ENCODE results near the gene DPYSL4.
A peak's percentile ranks its signal among the peaks of the same experiment; 100 is the strongest.

The DPYSL4 gene

DNA sequence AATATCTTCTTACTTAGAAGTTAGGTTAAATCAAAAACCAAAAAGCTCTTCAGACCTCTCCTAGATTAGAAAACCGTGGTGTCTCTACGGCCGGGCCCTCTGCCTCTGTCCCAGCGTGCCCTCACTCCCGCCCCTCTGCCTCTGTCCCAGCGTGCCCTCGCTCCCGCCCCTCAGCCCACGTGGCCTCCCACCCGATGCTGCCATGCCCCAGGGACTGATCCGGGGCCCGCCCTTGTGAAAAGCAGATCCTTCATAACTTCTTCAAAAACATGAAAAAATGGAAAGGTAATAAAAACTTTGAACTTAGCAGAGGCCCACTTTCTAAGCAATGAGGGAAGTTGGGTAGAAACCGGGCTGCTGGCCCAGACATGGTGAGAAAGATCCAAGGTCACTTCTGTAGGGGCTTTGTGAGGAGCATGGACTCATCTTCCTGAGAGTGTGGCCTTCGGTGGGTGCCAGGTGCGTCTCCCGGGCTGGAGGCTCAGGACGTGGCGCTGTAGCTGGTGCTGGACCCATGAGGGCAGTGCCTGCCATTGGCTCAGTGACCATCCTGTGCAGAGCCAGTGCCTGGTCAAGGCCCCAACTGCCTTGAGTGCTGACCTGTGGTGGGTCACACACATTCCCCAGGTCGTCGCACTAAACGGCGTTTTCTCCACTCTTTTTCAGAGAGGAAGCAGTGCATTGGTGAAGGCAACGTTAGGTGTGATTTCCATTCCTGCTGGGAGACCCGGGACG lies 4.9 kb upstream of the DPYSL4 start:
- Histone ChIP-seq H3K27me3 (ENCODE audit: insufficient read depth, low read length) (peaks cover 61% of the 10 kb centered on the region), H3K36me3 (ENCODE audit: insufficient read depth, low read length) (no peaks in the 10 kb centered on the region), H3K4me3 (ENCODE audit: low read length) (no peak overlapping the region), H3K4me1 (ENCODE audit: insufficient read depth, low read length) (peaks cover 5% of the 10 kb centered on the region), H2AFZ (ENCODE audit: low read depth, low read length) (no peak overlapping the region), H3K9me3 (ENCODE audit: low read length) (no peaks in the 10 kb centered on the region)

GRCh38 chr10:132182591-132182990 lies 4.2 kb upstream of the DPYSL4 start:
- Histone ChIP-seq H3K9me3 (ENCODE audit: low read length) (no peaks in the 10 kb centered on the region), H3K4me3 (ENCODE audit: low read length) (no peak overlapping the region), H3K36me3 (ENCODE audit: insufficient read depth, low read length) (no peaks in the 10 kb centered on the region), H3K4me1 (ENCODE audit: insufficient read depth, low read length) (peaks cover 4% of the 10 kb centered on the region), H2AFZ (ENCODE audit: low read depth, low read length) (no peak overlapping the region), H3K27me3 (ENCODE audit: insufficient read depth, low read length) (peaks cover 60% of the 10 kb centered on the region)

DNA sequence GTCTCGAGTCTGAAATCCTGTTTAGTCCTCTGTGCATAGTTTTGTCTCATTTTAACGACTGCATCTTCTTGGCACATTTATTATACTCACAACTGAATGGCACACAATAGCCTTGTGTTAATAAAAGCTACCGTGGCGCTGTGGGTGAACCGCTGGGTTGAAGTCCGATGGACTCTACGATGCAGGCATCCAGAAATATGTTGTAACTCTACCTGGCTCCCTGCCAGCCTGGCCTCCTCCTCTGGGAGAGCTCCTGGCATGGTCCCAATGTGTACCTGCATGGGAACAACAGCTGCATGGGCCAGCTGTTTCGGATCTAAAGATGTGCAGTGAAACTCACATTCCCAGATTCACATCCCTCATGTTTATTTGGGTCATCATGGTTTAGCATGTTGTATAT lies 3.7 kb upstream of the DPYSL4 start:
- no peak overlapping the region for H3K4me3 ChIP-seq (ENCODE audit: low read length)
- H2AFZ ChIP-seq (ENCODE audit: low read depth, low read length), result no peak overlapping the region
- no peaks in the 10 kb centered on the region for H3K9me3 ChIP-seq (ENCODE audit: low read length)
- H3K36me3 ChIP-seq (ENCODE audit: insufficient read depth, low read length), result no peaks in the 10 kb centered on the region
- H3K27me3 ChIP-seq (ENCODE audit: insufficient read depth, low read length), result peaks cover 57% of the 10 kb centered on the region
- peaks cover 6% of the 10 kb centered on the region for H3K4me1 ChIP-seq (ENCODE audit: insufficient read depth, low read length)

- H3K4me3 ChIP-seq (ENCODE audit: low read length), result no peak overlapping the region
- peaks cover 14% of the 10 kb centered on the region for H3K4me1 ChIP-seq (ENCODE audit: insufficient read depth, low read length)
- H3K9me3 ChIP-seq (ENCODE audit: low read length), result no peaks in the 10 kb centered on the region
- H3K27me3 ChIP-seq (ENCODE audit: insufficient read depth, low read length), result peaks cover 47% of the 10 kb centered on the region
- H2AFZ ChIP-seq (ENCODE audit: low read depth, low read length), result no peak overlapping the region
- H3K36me3 ChIP-seq (ENCODE audit: insufficient read depth, low read length), result peaks cover 16% of the 10 kb centered on the region
These were observed 1.7 kb upstream of the DPYSL4 start for GRCh38 chr10:132184816-132185593.

DNA sequence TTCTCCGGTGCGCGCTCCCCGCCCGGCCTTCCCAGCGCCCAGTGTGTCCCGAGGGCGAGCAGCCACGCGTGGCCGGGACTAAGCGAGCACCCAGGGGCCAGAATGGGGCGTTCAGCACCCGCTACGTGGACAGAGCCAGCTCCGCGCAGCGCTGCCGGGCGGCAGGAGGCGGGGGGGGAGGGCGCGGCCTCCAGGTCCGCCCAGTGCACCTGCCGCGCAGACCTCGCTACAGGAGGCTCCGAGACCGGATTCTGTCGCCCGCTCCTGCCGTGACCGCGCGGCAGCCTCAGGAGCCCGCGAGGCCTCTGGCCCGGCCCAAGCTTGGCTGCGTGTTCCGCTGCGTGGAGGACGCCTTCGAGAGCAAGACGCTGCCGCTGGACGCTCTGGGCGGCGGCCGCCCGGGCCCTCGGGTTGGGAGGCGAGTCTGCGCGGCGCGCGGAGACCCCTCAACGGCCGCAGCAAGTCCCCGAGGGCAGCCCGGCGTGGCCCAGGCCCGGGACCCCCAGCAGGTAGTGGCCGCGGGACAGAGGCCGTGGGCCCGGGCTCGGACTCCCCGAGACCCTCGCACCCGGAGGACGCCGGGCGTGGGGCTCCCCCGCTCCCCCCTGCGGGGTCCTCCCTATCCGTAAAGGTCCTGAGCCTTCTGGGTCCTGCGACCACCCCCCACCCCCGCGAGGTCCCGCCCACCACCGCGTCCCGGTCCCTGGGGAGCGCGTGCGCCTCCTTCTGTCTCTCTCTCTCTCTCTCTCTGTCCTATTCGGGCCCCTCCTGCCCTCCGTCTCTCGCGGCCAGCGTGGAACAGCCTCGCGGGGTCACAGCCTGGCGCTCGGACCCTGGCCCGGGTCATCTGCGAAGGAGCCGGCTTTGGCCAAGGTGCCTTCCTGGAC lies 904 bp upstream of the DPYSL4 start:
- H3K36me3 ChIP-seq (ENCODE audit: insufficient read depth, low read length), result peaks cover 24% of the 10 kb centered on the region
- peak overlapping the region; percentile 62 for H2AFZ ChIP-seq (ENCODE audit: low read depth, low read length)
- peaks cover 45% of the 10 kb centered on the region for H3K27me3 ChIP-seq (ENCODE audit: insufficient read depth, low read length)
- peaks cover 14% of the 10 kb centered on the region for H3K4me1 ChIP-seq (ENCODE audit: insufficient read depth, low read length)
- peak overlapping the region; percentile 42 for H3K4me3 ChIP-seq (ENCODE audit: low read length)
- H3K9me3 ChIP-seq (ENCODE audit: low read length), result no peaks in the 10 kb centered on the region

GRCh38 chr10:132187430-132188138 lies 836 bp downstream of the DPYSL4 start:
- H3K36me3 ChIP-seq (ENCODE audit: insufficient read depth, low read length), result peaks cover 32% of the 10 kb centered on the region
- H3K4me3 ChIP-seq (ENCODE audit: low read length), result peak overlapping the region; percentile 93
- H3K9me3 ChIP-seq (ENCODE audit: low read length), result no peaks in the 10 kb centered on the region
- H3K4me1 ChIP-seq (ENCODE audit: insufficient read depth, low read length), result peaks cover 14% of the 10 kb centered on the region
- H3K27me3 ChIP-seq (ENCODE audit: insufficient read depth, low read length), result peaks cover 35% of the 10 kb centered on the region
- H2AFZ ChIP-seq (ENCODE audit: low read depth, low read length), result no peak overlapping the region

GRCh38 chr10:132188331-132188730 lies 1.6 kb downstream of the DPYSL4 start:
- no peak overlapping the region for H2AFZ ChIP-seq (ENCODE audit: low read depth, low read length)
- peaks cover 14% of the 10 kb centered on the region for H3K4me1 ChIP-seq (ENCODE audit: insufficient read depth, low read length)
- H3K4me3 ChIP-seq (ENCODE audit: low read length), result peak overlapping the region; percentile 93
- H3K27me3 ChIP-seq (ENCODE audit: insufficient read depth, low read length), result peaks cover 28% of the 10 kb centered on the region
- H3K36me3 ChIP-seq (ENCODE audit: insufficient read depth, low read length), result peaks cover 40% of the 10 kb centered on the region
- H3K9me3 ChIP-seq (ENCODE audit: low read length), result no peaks in the 10 kb centered on the region

GRCh38 chr10:132189016-132189415 lies 2.3 kb downstream of the DPYSL4 start:
- Histone ChIP-seq H3K4me3 (ENCODE audit: low read length) (no peak overlapping the region), H3K4me1 (ENCODE audit: insufficient read depth, low read length) (peaks cover 14% of the 10 kb centered on the region), H3K27me3 (ENCODE audit: insufficient read depth, low read length) (peaks cover 21% of the 10 kb centered on the region), H3K36me3 (ENCODE audit: insufficient read depth, low read length) (peaks cover 47% of the 10 kb centered on the region), H2AFZ (ENCODE audit: low read depth, low read length) (no peak overlapping the region), H3K9me3 (ENCODE audit: low read length) (no peaks in the 10 kb centered on the region)

DNA sequence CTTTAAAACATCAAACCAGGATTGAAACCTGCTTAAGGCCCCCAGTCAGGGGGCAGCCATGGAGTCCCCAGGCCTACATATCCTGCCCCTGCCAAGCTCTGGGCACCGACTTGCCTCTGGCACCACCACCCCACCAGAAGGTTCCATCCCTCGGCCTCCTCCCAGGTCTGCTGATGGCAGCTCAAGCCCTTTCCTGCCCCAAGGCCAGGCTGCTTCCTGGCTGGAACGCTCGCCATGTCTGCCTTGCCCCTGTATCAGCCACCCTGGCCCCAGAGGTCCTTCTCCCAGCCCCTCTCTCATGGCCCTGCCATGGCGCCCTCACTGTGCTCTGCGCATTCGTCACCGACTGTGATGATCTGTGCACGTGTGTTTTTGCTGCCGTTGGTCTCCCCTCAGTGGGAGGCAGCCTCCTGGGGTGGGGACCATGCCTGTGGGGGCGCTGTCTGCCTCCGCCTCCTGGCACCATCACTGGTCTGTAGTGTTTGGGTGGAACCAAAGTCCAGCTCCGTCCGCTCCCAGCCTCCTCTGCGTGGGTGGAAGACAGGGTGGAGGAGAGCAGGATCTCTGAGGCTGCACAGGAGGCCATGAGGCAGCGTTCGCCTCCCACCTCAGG lies 3.2 kb downstream of the DPYSL4 start:
- peaks cover 54% of the 10 kb centered on the region for H3K36me3 ChIP-seq (ENCODE audit: insufficient read depth, low read length)
- H3K4me3 ChIP-seq (ENCODE audit: low read length), result no peak overlapping the region
- H3K4me1 ChIP-seq (ENCODE audit: insufficient read depth, low read length), result peaks cover 14% of the 10 kb centered on the region
- peaks cover 13% of the 10 kb centered on the region for H3K27me3 ChIP-seq (ENCODE audit: insufficient read depth, low read length)
- H3K9me3 ChIP-seq (ENCODE audit: low read length), result no peaks in the 10 kb centered on the region
- H2AFZ ChIP-seq (ENCODE audit: low read depth, low read length), result no peak overlapping the region

DNA sequence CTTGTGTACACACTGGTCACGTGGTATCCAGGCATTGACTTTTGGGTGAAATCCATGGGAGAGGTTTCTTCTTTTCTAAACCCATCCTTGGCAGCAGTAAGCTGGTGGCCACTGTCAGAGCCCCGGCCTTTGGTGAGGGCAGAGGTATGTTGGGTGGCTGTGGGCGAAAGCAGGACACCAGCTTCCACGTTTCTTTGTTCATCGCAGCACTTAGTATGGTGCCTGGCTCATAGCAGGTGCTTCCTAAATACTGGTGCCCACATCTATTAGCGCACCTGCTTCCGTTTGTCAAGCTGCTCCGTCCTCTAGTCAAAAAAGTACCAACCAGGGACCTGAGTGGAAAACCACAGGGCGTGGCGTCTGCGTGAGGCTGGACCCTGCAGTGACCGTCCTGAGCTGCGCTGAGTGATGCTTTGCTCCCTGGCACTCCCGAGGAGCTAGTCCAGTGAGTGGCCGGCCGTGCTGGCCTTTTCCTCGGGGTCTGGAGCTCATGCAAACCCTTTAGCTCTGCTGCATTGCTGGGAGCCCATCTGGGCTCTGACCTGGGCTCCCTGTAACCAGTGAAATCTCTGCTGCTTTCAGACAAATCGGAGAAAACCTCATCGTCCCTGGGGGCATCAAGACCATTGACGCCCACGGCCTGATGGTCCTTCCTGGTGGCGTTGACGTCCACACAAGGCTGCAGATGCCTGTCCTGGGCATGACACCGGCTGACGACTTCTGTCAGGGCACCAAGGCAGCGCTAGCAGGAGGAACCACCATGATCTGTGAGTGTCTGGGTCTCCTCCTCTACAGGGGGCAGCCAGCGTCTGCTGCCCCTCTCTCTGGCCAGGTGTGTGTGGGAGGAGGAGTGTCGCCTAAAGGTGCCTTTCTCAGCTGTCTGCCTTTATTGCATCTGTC lies 5.6 kb downstream of the DPYSL4 start:
- Histone ChIP-seq H2AFZ (ENCODE audit: low read depth, low read length) (no peak overlapping the region), H3K9me3 (ENCODE audit: low read length) (no peaks in the 10 kb centered on the region), H3K4me3 (ENCODE audit: low read length) (no peak overlapping the region), H3K4me1 (ENCODE audit: insufficient read depth, low read length) (peaks cover 10% of the 10 kb centered on the region), H3K36me3 (ENCODE audit: insufficient read depth, low read length) (peaks cover 77% of the 10 kb centered on the region), H3K27me3 (ENCODE audit: insufficient read depth, low read length) (no peaks in the 10 kb centered on the region)

GRCh38 chr10:132192991-132193665 lies 6.4 kb downstream of the DPYSL4 start:
- H2AFZ ChIP-seq (ENCODE audit: low read depth, low read length), result no peak overlapping the region
- H3K9me3 ChIP-seq (ENCODE audit: low read length), result no peaks in the 10 kb centered on the region
- H3K27me3 ChIP-seq (ENCODE audit: insufficient read depth, low read length), result no peaks in the 10 kb centered on the region
- peaks cover 85% of the 10 kb centered on the region for H3K36me3 ChIP-seq (ENCODE audit: insufficient read depth, low read length)
- H3K4me3 ChIP-seq (ENCODE audit: low read length), result no peak overlapping the region
- peaks cover 7% of the 10 kb centered on the region for H3K4me1 ChIP-seq (ENCODE audit: insufficient read depth, low read length)
